ENCODE data around the gene PLA2G4B. TPM values are rescaled to one million over a fixed set of nuclear protein-coding genes. Genes with fewer than 3 reads are reported as not detected.
A peak's percentile ranks its signal among the peaks of the same experiment; 100 is the strongest.

The PLA2G4B gene
- total RNA-seq, 1 donor from 2014 or later = 2.9 TPM

GRCh38 chr15:41891226-41891625, 52.6 kb downstream of the PLA2G4B start:
- Mint-ChIP-seq H3K4me1 (ENCODE audit: unreplicated experiment) (peaks cover 8% of the 10 kb centered on the region), H3K9me3 (ENCODE audit: unreplicated experiment) (no peaks in the 10 kb centered on the region), H3K27ac (ENCODE audit: unreplicated experiment) (no peak overlapping the region), H3K27me3 (ENCODE audit: unreplicated experiment) (peaks cover 20% of the 10 kb centered on the region), H3K36me3 (ENCODE audit: low read depth, unreplicated experiment) (peaks cover 7% of the 10 kb centered on the region), H3K4me3 (ENCODE audit: unreplicated experiment) (no peak overlapping the region)
- no peak for TF ChIP-seq CTCF (IDR thresholded peaks at IDR 0.05; ENCODE audit: unreplicated experiment)
- no peak for DNase-seq (ENCODE audit: low spot score)

- Mint-ChIP-seq H3K36me3 (ENCODE audit: low read depth, unreplicated experiment) (peaks cover 8% of the 10 kb centered on the region), H3K27me3 (ENCODE audit: unreplicated experiment) (peaks cover 19% of the 10 kb centered on the region), H3K9me3 (ENCODE audit: unreplicated experiment) (no peaks in the 10 kb centered on the region), H3K27ac (ENCODE audit: unreplicated experiment) (no peak overlapping the region), H3K4me3 (ENCODE audit: unreplicated experiment) (no peak overlapping the region), H3K4me1 (ENCODE audit: unreplicated experiment) (peaks cover 8% of the 10 kb centered on the region)
- no peak for DNase-seq (ENCODE audit: low spot score)
- no peak for TF ChIP-seq CTCF (IDR thresholded peaks at IDR 0.05; ENCODE audit: unreplicated experiment)
Measured at GRCh38 chr15:41891946-41892345, 53.3 kb downstream of the PLA2G4B start.

DNA sequence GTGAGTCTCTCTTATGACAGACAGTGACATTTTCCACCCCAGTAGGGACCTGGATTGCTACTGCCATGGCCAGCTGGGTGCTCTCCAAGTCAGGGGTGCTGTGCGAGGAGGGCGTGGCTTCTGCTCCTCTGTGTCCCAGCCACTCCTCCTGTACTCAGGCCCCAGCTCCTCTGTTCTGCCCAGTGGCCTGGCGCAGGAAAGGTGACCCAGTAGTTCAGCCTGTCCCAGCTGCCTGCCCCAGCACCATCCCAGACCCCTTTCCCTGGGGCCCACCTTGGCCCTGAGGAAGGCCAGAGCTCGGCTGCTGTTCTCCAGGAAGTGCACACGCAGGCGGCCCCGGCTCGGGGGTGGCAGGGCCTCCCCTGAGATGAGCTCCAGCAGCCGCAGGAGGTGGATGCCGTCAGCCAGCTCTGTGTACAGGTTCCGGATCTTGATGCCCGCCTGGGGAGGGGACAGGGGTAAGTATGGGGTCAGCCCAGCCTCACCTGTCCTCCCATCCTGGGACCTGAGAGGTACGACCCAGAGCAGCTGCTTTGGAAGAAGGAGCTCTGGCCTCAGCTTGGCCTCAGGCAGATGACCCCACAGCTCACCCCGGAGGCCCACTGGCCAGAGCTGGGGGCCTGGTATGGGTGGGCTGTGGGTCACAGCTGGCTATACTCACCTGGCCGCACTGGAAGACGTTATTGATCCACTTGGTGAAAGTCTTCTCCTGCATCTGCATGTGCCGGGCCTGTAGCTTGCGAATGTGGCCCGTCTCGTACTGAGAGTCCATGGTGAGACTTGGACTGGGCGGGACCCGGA, 54.2 kb downstream of the PLA2G4B start:
- Mint-ChIP-seq H3K9me3 (ENCODE audit: unreplicated experiment) (no peaks in the 10 kb centered on the region), H3K36me3 (ENCODE audit: low read depth, unreplicated experiment) (peaks cover 13% of the 10 kb centered on the region), H3K4me3 (ENCODE audit: unreplicated experiment) (no peak overlapping the region), H3K27me3 (ENCODE audit: unreplicated experiment) (peaks cover 15% of the 10 kb centered on the region), H3K4me1 (ENCODE audit: unreplicated experiment) (peaks cover 5% of the 10 kb centered on the region), H3K27ac (ENCODE audit: unreplicated experiment) (peak overlapping the region; percentile 26)
- no peak for DNase-seq (ENCODE audit: low spot score)
- no peak for TF ChIP-seq CTCF (IDR thresholded peaks at IDR 0.05; ENCODE audit: unreplicated experiment)

DNA sequence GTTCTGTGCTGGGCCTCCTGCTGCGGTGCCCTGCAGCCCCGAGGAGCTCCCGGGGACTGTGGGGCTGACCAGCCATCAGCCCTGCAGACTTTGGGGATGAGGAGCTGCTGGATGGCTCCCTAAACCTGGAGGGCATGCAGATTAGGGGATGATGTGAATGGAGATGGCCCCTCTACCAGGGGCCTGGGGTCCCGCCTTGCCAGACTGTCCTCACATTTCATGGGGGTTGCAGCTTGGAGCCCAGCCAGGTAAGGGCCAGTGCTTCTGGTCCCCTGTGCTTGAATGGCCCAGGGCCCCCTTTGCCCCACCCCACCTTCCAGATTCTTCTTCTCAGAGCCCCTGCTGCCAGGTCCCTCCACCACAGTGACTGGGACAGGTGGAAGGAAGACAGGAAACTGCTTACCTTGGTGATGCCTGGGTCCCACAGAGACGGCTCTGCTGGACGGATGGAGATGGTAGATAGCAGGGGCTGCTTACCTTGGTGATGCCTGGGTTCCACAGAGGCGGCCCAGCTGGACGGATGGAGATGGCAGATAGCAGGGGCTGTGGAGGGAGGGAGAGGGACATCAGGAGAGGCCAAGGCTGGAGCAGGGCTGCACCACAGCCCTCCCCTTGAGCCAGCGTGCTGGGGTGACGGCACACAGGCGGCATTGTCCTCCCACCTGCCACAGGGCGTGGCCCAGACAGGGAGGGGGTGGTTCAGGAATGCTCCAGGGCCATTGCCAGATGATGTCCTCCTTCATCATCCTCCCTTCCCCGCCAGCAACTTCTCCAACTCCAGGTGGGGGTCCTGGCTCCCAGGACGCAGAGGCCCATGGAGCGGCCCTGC, 55.0 kb downstream of the PLA2G4B start, which contains the start of gene SPTBN5:
Gene SPTBN5 (minus strand): TSS at position 632 of the 829 bp plus-strand sequence. CDS start 556 bp downstream, at position 76.
- DNase-seq (ENCODE audit: low spot score) = no peak
- Mint-ChIP-seq H3K36me3 (ENCODE audit: low read depth, unreplicated experiment) (peaks cover 18% of the 10 kb centered on the region), H3K27ac (ENCODE audit: unreplicated experiment) (no peak within 1 kb of the TSS), H3K4me1 (ENCODE audit: unreplicated experiment) (peaks cover 5% of the 10 kb centered on the region), H3K27me3 (ENCODE audit: unreplicated experiment) (peaks cover 16% of the 10 kb centered on the region), H3K9me3 (ENCODE audit: unreplicated experiment) (no peaks in the 10 kb centered on the region), H3K4me3 (ENCODE audit: unreplicated experiment) (no peak within 1 kb of the TSS)
- TF ChIP-seq CTCF (IDR thresholded peaks at IDR 0.05; ENCODE audit: unreplicated experiment) = no peak

Data from endothelial cell (in vitro differentiated cells).